Activated naive CD4-positive, alpha-beta T cell treated with anti-CD3 and anti-CD28 coated beads, Interleukin-2, amount 10 ng/mL, durations not matched to agents 7 days and 5 days (primary cell): ENCODE results near the gene ACAD9.
"Not testable (repeated sequence)": the region's sequence is repeated elsewhere in the genome, so short reads cannot be mapped to it uniquely, and the experiment has no call there.

Experiments used
- CTCF ChIA-PET: fragments of 350-600 bp; sonication (Branson Sonifier 250); formaldehyde crosslinking; loops from one replicate; lab custom pipeline; 2021; ENCODE audit warnings: antibody characterized with exemption; lab: Charles Lee
- DNase-seq: peaks from one replicate; pipeline ENCODE4 v3.0.0-alpha.2; 2020
- H3K27ac Mint-ChIP-seq: one replicate; pipeline ENCODE4 v1.8.0; 2021; ENCODE audit warnings: mild to moderate bottlenecking, moderate library complexity, mixed read lengths
- H3K27me3 Mint-ChIP-seq: one replicate; pipeline ENCODE4 v1.8.0; 2021; ENCODE audit warnings: mild to moderate bottlenecking, mixed read lengths
- H3K36me3 Mint-ChIP-seq: one replicate; pipeline ENCODE4 v1.8.0; 2021; ENCODE audit warnings: mixed read lengths
- H3K4me1 Mint-ChIP-seq: one replicate; pipeline ENCODE4 v1.8.0; 2021; ENCODE audit warnings: mixed read lengths
- H3K4me3 Mint-ChIP-seq: one replicate; pipeline ENCODE4 v1.8.0; 2021; ENCODE audit warnings: mild to moderate bottlenecking, moderate library complexity, mixed read lengths
- H3K9me3 Mint-ChIP-seq: one replicate; pipeline ENCODE4 v1.8.0; 2021; ENCODE audit warnings: mixed read lengths

The ACAD9 gene

GRCh38 chr3:128879125-128879969 is at the start of gene ACAD9:
Gene ACAD9 (plus strand): TSS chr3:128879620. CDS start chr3:128879692, 72 bp downstream.
- H3K27ac Mint-ChIP-seq: peak within 1 kb of the TSS; percentile 88
- peak within 1 kb of the TSS; percentile 86 for H3K4me3 Mint-ChIP-seq
- H3K36me3 Mint-ChIP-seq: peaks cover 22% of the 10 kb centered on the region
- peaks cover 13% of the 10 kb centered on the region for H3K27me3 Mint-ChIP-seq
- CTCF ChIA-PET: interaction anchor here (0.5 to 5.0 kb wide), 12 partner anchors 16 to 437 kb away, joined by 3 to 26 read pairs (median 3); a partner anchor contains a TSS
- H3K4me1 Mint-ChIP-seq: peaks cover 67% of the 10 kb centered on the region
- no peaks in the 10 kb centered on the region for H3K9me3 Mint-ChIP-seq
- DNase-seq: peak; percentile 97

- DNase-seq, H3K27me3 Mint-ChIP-seq, CTCF ChIA-PET, H3K27ac Mint-ChIP-seq, H3K4me1 Mint-ChIP-seq, H3K4me3 Mint-ChIP-seq, H3K9me3 Mint-ChIP-seq, H3K36me3 Mint-ChIP-seq: not testable (repeated sequence)
Observed at GRCh38 chr3:128829925-128830625, 49.3 kb upstream of the ACAD9 start.

- DNase-seq, H3K9me3 Mint-ChIP-seq, H3K36me3 Mint-ChIP-seq, H3K27me3 Mint-ChIP-seq, H3K27ac Mint-ChIP-seq, CTCF ChIA-PET, H3K4me1 Mint-ChIP-seq, H3K4me3 Mint-ChIP-seq: not testable (repeated sequence)
Observed at GRCh38 chr3:128830762-128831161, 48.7 kb upstream of the ACAD9 start.

GRCh38 chr3:128832979-128833378 is 46.4 kb upstream of the ACAD9 start:
- H3K4me3 Mint-ChIP-seq, H3K4me1 Mint-ChIP-seq, H3K9me3 Mint-ChIP-seq, H3K27ac Mint-ChIP-seq, H3K36me3 Mint-ChIP-seq, H3K27me3 Mint-ChIP-seq, CTCF ChIA-PET, DNase-seq: not testable (repeated sequence)

GRCh38 chr3:128835096-128835495 is 44.3 kb upstream of the ACAD9 start:
- H3K9me3 Mint-ChIP-seq: no peaks in the 10 kb centered on the region
- no peaks in the 10 kb centered on the region for H3K36me3 Mint-ChIP-seq
- H3K4me3 Mint-ChIP-seq: no peak overlapping the region
- H3K4me1 Mint-ChIP-seq: no peaks in the 10 kb centered on the region
- no peak for DNase-seq
- H3K27me3 Mint-ChIP-seq: peaks cover 4% of the 10 kb centered on the region
- no peak overlapping the region for H3K27ac Mint-ChIP-seq
- CTCF ChIA-PET: no interaction called here

- H3K27ac Mint-ChIP-seq: no peak overlapping the region
- no peak for DNase-seq
- CTCF ChIA-PET: no interaction called here
- no peak overlapping the region for H3K4me3 Mint-ChIP-seq
- H3K36me3 Mint-ChIP-seq: no peaks in the 10 kb centered on the region
- peaks cover 14% of the 10 kb centered on the region for H3K4me1 Mint-ChIP-seq
- no peaks in the 10 kb centered on the region for H3K9me3 Mint-ChIP-seq
- H3K27me3 Mint-ChIP-seq: peaks cover 14% of the 10 kb centered on the region
Observed at GRCh38 chr3:128841926-128842920, 37.2 kb upstream of the ACAD9 start.

- Mint-ChIP-seq H3K27ac (no peak overlapping the region), H3K4me3 (no peak overlapping the region), H3K9me3 (no peaks in the 10 kb centered on the region), H3K27me3 (peaks cover 14% of the 10 kb centered on the region), H3K36me3 (no peaks in the 10 kb centered on the region), H3K4me1 (peaks cover 14% of the 10 kb centered on the region)
- no peak for DNase-seq
- CTCF ChIA-PET: interaction anchor here (1.0 to 1.6 kb wide), 2 partner anchors 106 to 164 kb away, joined by 3 to 5 read pairs; no protein-coding TSS in a partner anchor
Observed at GRCh38 chr3:128844502-128844901, 34.9 kb upstream of the ACAD9 start.

GRCh38 chr3:128845119-128845777 is 34.2 kb upstream of the ACAD9 start:
- DNase-seq: no peak
- no peaks in the 10 kb centered on the region for H3K9me3 Mint-ChIP-seq
- H3K4me3 Mint-ChIP-seq: peak overlapping the region; percentile 26
- H3K36me3 Mint-ChIP-seq: no peaks in the 10 kb centered on the region
- peaks cover 14% of the 10 kb centered on the region for H3K27me3 Mint-ChIP-seq
- CTCF ChIA-PET: interaction anchor here (0.7 to 3.6 kb wide), 16 partner anchors 8 to 228 kb away, joined by 3 to 35 read pairs (median 3); partner anchors contain the start of gene ACAD9
- H3K4me1 Mint-ChIP-seq: peaks cover 14% of the 10 kb centered on the region
- no peak overlapping the region for H3K27ac Mint-ChIP-seq

GRCh38 chr3:128845778-128846485 is 33.5 kb upstream of the ACAD9 start:
- peaks cover 8% of the 10 kb centered on the region for H3K27me3 Mint-ChIP-seq
- peaks cover 14% of the 10 kb centered on the region for H3K4me1 Mint-ChIP-seq
- peak; percentile 88 for DNase-seq
- peak overlapping the region; percentile 38 for H3K27ac Mint-ChIP-seq
- CTCF ChIA-PET: interaction anchor here (0.7 to 3.6 kb wide), 16 partner anchors 9 to 228 kb away, joined by 3 to 35 read pairs (median 3); partner anchors contain the start of gene ACAD9
- H3K4me3 Mint-ChIP-seq: peak overlapping the region; percentile 62
- no peaks in the 10 kb centered on the region for H3K9me3 Mint-ChIP-seq
- no peaks in the 10 kb centered on the region for H3K36me3 Mint-ChIP-seq

GRCh38 chr3:128846486-128846891 is 32.9 kb upstream of the ACAD9 start:
- no peaks in the 10 kb centered on the region for H3K36me3 Mint-ChIP-seq
- H3K4me1 Mint-ChIP-seq: peaks cover 14% of the 10 kb centered on the region
- DNase-seq: peak; percentile 31
- no peaks in the 10 kb centered on the region for H3K9me3 Mint-ChIP-seq
- H3K27me3 Mint-ChIP-seq: peaks cover 3% of the 10 kb centered on the region
- H3K4me3 Mint-ChIP-seq: peak overlapping the region; percentile 62
- peak overlapping the region; percentile 38 for H3K27ac Mint-ChIP-seq
- CTCF ChIA-PET: interaction anchor here (0.6 to 3.6 kb wide), 11 partner anchors 9 to 229 kb away, joined by 3 to 35 read pairs (median 6); no protein-coding TSS in a partner anchor

GRCh38 chr3:128847666-128848370 is 31.6 kb upstream of the ACAD9 start:
- no peak overlapping the region for H3K4me3 Mint-ChIP-seq
- H3K27ac Mint-ChIP-seq: no peak overlapping the region
- H3K27me3 Mint-ChIP-seq: no peaks in the 10 kb centered on the region
- no peak for DNase-seq
- H3K4me1 Mint-ChIP-seq: peaks cover 14% of the 10 kb centered on the region
- CTCF ChIA-PET: interaction anchor here (1.0 to 3.6 kb wide), 7 partner anchors 29 to 230 kb away, joined by 3 to 35 read pairs (median 7); no protein-coding TSS in a partner anchor
- no peaks in the 10 kb centered on the region for H3K36me3 Mint-ChIP-seq
- no peaks in the 10 kb centered on the region for H3K9me3 Mint-ChIP-seq

- H3K4me1 Mint-ChIP-seq: peaks cover 14% of the 10 kb centered on the region
- H3K4me3 Mint-ChIP-seq: no peak overlapping the region
- H3K36me3 Mint-ChIP-seq: no peaks in the 10 kb centered on the region
- H3K27ac Mint-ChIP-seq: no peak overlapping the region
- no peak for DNase-seq
- CTCF ChIA-PET: interaction anchor here (0.6 to 2.4 kb wide), 3 partner anchors 61 to 195 kb away, joined by 3 to 7 read pairs (median 3); no protein-coding TSS in a partner anchor
- H3K27me3 Mint-ChIP-seq: no peaks in the 10 kb centered on the region
- peaks cover 2% of the 10 kb centered on the region for H3K9me3 Mint-ChIP-seq
Observed at GRCh38 chr3:128848936-128849335, 30.5 kb upstream of the ACAD9 start.
